NCI-H748 treated with DMSO at 0.1 percent for 48 hours (cell line): ENCODE results near the gene CCDC15.
"Not testable (repeated sequence)": the region's sequence is repeated elsewhere in the genome, so short reads cannot be mapped to it uniquely, and the experiment has no call there.

ENCODE experiments used
- DNase-seq: peaks from one replicate; lab custom pipeline; 2025; lab: John Stamatoyannopoulos, UW

Gene CCDC15

DNA sequence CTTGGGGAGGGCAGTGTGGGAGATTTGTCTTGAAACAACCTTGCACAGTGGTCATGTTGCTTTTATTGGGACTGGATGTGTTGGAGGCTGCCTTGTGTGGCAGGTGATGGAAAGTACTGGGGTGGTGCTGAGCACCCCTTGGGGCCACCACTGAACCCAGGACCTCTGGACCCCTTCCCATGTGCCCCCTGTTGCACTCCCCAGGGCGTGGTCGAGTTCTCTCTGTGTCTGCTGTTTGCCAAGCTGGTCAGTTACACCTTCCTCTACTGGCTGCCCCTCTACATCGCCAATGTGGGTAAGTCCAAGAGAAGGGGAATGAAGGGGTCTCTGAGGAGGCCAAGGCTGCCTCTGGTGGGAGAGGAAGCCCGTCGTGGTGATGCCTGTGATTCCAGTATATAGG, 128.0 kb downstream of the CCDC15 start:
- no peak for DNase-seq

DNA sequence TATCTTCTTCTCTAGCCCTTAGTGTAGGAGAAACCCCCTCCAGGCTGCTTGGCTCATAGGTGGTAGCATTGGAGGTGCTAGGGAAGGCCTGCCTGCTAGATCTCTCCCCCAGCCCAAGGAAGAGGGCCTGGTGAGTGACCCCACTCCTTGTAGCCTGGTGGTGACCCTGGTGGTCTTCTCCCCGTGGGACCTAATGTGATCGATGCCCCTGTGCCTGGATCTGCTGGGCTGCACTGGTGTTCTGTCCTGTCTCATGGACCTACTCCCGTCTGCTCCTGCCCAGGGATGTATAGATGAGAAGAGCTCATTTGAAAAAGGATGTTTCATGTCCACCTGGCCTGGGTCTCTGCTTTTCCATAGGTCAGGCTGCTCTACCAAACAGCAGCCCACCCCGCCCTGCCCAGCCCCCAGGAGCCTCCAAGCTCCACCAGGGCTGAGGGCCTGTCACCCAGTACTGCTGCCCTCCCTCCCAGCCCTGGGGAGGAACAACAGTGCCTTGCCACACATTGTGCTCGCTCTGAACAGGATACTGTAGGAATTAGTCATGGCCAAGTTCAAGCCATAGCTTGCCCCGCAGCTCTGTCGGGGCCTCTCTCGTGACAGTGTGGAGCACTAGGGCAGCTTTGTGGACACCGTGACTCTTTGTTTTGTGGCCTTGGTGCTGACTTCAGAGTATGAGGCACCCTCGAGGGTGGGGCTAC, 128.8 kb downstream of the CCDC15 start:
- DNase-seq, result no peak

DNA sequence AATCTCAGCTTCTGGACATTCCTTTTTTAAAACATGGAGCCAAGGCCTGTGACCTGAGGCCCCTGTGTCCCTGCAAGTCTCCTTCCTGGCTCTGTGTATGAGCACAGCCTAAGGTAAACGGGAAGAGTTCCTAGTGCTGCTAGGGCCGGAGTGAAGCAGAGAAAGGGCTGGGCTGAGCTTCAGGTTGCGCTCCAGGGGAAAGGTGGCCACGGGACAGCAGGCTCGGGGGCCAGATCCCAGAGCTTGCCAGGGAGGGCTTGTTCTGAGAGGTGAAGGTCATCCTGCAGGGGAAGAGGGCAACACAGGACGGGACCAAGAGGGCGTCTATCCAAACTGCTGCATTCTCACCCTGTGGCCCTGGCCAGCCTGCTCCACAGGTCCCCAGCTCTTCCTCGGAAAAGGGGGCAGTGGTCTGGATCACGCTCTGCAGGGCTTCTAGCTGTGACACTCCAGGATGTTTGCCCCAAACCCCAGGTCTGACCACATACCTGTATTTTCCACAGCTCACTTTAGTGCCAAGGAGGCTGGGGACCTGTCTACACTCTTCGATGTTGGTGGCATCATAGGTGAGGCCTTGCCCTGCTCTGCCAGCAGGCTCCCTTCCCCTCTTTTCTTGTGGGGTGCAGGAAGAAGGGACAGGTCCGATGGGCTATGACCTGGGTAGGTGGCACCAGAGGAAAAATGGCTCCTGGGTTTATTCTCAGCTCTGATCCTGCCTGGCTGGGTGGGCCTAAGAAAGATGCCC, 129.5 kb downstream of the CCDC15 start:
- no peak for DNase-seq

DNA sequence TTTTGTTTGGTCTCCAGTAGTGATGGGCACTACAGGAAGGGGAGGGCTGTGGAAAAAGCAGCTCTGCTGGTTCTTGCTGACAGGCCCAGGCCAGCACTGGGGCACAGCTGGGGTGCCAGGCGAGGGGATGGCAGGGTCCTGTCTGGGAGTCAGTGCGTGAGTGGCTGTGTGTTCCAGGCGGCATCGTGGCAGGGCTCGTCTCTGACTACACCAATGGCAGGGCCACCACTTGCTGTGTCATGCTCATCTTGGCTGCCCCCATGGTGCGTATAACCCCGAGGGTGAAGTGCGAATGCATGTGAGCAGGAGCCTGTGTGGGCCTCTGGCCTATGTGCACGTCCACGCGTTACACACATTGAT, 130.0 kb downstream of the CCDC15 start:
- DNase-seq, result no peak

DNA sequence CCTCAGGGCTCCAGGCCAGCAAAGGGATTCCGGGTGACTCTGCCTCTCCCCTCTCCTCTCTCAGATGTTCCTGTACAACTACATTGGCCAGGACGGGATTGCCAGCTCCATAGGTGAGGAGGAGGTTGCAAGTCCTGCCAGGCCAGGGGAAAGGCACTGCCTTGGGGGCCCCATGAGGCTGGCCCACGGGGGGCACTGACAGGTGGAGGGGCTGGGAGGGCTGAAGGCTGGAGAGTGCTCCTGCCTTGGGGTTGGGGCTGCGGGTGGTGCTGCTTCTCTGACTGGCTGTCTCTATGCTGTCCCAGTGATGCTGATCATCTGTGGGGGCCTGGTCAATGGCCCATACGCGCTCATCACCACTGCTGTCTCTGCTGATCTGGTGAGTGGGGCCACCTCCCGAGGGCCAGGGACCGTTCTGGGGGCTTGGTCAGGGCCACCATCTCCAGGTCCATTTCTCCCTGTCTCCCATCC, 130.8 kb downstream of the CCDC15 start:
- DNase-seq, result no peak

DNA sequence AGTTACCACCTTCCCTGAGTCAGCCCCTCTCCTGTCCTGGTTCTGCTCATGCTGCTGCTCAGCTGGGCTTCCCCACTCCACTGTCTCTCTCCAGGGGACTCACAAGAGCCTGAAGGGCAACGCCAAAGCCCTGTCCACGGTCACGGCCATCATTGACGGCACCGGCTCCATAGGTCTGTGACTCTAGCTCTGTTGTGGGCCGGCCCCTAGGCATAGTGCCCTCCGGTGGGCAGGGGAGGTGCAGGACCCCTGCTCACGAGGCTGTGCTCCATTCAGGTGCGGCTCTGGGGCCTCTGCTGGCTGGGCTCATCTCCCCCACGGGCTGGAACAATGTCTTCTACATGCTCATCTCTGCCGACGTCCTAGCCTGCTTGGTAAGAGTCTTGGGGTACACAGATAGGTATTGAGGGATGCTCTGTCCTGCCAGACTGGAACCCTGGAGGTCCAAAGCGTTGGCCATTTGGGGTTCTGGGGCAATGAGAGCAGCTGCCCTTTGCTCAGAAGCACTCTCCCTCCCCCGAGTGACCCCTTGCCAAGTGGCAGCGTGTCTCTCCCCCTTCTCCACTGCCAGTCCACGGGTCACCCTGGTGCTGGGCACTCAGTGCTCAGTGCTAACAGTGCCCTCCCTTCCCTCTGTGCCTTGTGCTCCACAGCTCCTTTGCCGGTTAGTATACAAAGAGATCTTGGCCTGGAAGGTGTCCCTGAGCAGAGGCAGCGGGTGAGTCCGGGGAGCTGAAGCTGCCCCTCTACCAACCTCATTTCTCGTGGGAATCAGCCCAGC, 131.5 kb downstream of the CCDC15 start:
- no peak for DNase-seq

DNA sequence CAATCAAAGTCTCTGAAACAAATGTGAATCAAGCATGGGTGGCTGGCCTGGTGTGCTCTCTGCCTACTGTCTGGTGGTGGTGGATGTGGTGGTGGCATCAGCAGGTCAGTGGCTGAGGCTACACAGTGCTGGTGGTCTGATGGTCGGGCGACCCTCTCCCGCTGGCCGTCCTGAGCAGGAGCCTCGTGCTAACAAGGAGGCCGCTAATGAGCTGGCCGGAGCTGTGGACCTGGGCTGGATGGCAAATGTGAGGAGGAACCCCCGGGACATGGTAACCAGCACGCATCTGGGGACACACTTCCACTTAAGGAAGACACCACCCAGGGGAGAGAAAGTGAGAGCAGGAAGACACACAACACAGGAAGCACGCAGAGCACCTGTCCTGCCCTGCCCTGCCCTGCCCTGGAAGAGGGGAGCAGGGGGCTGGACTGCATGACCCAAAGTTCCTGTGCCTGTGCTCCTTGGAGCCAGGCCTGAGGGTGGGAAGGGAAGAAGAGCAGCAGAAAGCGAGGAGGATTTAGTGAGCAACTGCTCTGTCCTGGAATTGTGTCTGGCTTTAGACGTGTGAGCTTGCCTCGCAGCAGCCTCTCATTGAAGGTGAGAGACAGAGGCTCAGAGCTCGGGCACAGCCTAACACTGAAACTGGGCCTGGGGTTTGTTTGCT, 132.8 kb downstream of the CCDC15 start:
- DNase-seq, result no peak

DNA sequence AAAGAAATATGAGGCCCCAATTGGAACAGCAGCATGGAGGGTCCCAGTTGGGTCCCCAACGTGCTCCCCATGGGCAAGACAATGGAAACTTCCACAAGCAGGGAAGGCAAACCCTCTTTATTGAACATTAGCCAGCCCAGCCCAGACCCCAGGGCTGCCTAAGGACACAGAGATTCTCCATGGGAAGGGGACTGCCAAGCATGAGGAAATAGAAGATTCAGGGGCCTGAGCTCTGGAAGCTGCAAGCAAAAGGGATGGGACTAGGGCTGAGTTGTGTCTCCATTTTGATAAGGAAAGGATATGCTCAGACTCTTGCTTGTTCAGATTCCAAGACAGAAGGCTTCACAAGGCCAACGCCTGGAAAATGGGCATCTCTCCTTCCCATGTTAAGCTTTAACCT, 134.1 kb downstream of the CCDC15 start:
- DNase-seq, result no peak

DNA sequence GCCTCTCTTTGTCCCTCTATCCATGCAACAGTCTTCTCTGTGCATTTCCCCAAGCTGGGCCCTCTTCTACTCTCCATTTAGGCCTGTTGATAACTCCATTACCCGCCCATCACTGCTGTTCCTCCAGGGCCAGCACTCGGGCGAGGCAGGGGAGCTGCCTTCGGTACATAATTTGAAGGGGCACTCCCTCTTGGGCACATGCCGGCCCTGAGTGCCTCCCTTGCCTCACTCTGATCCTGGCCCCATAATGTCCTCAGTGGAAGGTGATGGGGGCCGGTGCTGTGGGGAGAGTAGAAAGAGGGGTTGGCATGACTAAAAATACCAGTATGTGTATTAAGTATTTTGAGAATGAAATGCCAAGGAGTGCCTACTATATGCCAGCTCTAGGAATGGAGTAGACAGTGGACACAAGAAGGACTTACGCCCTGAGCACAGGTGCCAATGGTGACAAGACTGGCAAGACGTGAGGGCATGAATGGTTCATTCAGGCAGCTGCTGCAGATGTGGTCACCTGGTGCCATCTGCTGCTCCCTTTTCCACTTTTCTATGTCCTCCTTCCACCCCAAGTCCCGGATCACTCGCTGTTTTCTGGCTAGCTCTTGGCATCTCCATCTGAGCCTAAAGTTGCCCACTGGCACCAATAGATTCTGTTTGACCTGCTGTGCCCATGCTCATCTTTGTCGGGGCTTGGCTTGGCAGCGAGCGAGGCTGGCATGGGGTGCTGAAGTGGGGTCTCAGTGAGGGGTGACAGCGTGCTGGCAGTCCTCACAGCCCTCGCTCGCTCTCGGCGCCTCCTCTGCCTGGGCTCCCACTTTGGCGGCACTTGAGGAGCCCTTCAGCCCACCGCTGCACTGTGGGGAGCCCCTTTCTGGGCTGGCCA, 134.8 kb downstream of the CCDC15 start:
- DNase-seq, result no peak

DNA sequence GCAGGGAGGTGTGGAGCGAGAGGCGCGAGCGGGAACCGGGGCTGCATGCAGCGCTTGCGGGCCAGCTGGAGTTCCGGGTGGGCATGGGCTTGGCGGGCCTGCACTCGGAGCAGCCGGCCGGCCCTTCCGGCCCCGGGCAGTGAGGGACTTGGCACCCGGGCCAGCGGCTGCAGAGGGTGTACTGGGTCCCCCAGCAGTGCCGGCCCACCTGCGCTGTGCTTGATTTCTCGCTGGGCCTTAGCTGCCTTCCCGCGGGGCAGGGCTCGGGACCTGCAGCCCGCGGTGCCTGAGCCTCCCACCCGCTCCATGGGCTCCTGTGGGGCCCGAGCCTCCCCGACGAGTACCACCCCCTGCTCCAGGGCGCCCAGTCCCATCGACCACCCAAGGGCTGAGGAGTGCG, 135.5 kb downstream of the CCDC15 start:
- not testable (repeated sequence) for DNase-seq

DNA sequence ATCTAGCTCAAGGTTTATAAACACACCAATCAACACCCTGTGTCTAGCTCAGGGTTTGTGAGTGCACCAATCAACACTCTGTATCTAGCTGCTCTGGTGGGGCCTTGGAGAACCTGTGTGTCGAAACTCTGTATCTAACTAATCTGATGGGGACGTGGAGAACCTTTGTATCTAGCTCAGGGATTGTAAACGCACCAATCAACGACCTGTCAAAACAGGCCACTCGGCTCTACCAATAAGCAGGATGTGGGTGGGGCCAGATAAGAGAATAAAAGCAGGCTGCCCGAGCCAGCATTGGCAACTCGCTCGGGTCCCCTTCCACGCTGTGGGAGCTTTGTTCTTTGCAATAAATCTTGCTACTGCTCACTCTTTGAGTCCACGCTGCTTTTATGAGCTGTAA, 136.1 kb downstream of the CCDC15 start:
- DNase-seq, result not testable (repeated sequence)

DNA sequence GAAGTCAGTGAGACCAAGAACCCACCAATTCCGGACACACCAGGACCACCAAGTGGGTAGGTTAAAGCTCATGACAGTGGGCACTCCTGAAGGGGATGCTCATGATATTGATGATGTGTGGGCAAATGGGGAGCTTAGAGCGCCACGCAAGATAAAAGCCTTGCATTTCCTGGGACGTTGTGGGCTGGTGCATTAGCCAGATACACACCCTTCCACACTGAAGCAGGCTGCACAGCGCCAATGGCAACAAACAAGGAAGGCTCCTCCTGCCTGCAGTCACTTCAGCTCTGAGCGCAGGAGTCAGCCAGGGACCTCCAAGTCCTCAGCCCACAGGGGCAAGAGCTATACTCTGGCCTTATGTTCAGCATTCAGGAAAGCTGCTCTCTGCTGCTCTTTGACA, 136.8 kb downstream of the CCDC15 start:
- DNase-seq, result no peak
